ENCODE measurements around the gene PTPN6.

The PTPN6 gene

GRCh38 chr12:6965026-6965661, 14.0 kb downstream of the PTPN6 start:
- Histone ChIP-seq H3K4me1 (ENCODE audit: control insufficient read depth in 1 of 2, insufficient read depth in 1 of 2, low read depth in 1 of 2, low read length in 1 of 2) (peaks cover 60 to 70% of the 10 kb centered on the region in 2 experiments), H3K9me3 (no peaks in the 10 kb centered on the region), H3K27ac (peak overlapping the region; percentile 99), H3K4me3 (ENCODE audit: low read depth in 1 of 2, low read length in 1 of 2) (peak overlapping the region in 1 of 2 experiments; percentile 35), H3K27me3 (no peaks in the 10 kb centered on the region), H3K36me3 (peaks cover 59% of the 10 kb centered on the region)
- peak; percentile 96 for TF ChIP-seq CTCF (IDR thresholded peaks at IDR 0.05)

GRCh38 chr12:6965714-6966113, 14.6 kb downstream of the PTPN6 start:
- Histone ChIP-seq H3K36me3 (peaks cover 53% of the 10 kb centered on the region), H3K27me3 (no peaks in the 10 kb centered on the region), H3K9me3 (no peaks in the 10 kb centered on the region), H3K4me3 (ENCODE audit: low read depth in 1 of 2, low read length in 1 of 2) (no peak overlapping the region), H3K27ac (peak overlapping the region; percentile 99), H3K4me1 (ENCODE audit: control insufficient read depth in 1 of 2, insufficient read depth in 1 of 2, low read depth in 1 of 2, low read length in 1 of 2) (peaks cover 55 to 68% of the 10 kb centered on the region in 2 experiments)
- TF ChIP-seq CTCF (IDR thresholded peaks at IDR 0.05): no peak

- Histone ChIP-seq H3K4me3 (ENCODE audit: low read depth in 1 of 2, low read length in 1 of 2) (no peak overlapping the region), H3K27me3 (no peaks in the 10 kb centered on the region), H3K36me3 (peaks cover 47% of the 10 kb centered on the region), H3K4me1 (ENCODE audit: control insufficient read depth in 1 of 2, insufficient read depth in 1 of 2, low read depth in 1 of 2, low read length in 1 of 2) (peaks cover 55 to 66% of the 10 kb centered on the region in 2 experiments), H3K27ac (peak overlapping the region; percentile 1), H3K9me3 (no peaks in the 10 kb centered on the region)
- TF ChIP-seq CTCF (IDR thresholded peaks at IDR 0.05): no peak
Measured at GRCh38 chr12:6966351-6966750, 15.2 kb downstream of the PTPN6 start.

DNA sequence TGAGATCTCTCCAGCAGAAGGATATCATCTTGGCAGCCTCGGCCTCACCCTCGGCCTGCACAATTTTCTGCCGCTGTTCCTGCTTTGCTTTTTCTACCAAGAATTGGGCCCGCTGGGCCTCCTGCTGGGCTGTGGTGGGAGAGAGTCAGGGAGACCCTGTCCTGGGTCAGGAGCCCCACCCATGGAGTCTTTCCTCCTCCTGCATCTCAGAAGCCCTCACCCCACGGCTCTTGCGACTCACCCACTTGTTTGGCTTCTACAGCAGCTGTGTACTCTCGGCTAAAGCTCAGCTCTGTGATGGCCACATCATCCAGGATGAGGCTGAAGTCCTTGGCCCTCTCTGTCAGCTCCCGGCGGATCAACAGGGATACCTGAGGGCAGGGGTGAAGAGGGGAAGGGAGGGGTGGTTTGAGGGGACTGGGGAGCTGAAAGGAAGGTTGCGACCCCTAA, 16.5 kb downstream of the PTPN6 start:
- H3K36me3 ChIP-seq: peaks cover 39% of the 10 kb centered on the region

DNA sequence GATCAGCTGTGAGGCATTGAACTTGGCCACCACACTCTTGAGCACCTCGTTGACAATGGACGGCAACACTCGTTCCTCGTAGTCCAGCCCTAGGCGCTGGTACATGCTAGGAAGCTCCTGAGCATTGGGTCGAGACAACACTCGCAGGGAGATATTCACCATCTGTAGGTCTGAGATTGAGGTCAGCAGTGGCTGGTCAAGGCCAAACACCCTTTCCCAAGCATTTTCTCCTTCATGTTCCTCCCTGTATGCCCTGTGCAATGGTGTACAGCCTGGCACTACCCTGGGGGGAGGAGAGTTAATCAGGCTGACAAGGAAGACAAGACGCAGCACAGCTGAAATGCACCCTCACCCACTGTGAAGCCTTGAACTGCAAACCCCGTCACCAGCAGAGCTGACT, 17.3 kb downstream of the PTPN6 start:
- H3K36me3 ChIP-seq: peaks cover 39% of the 10 kb centered on the region
- no peak overlapping the region for H3K4me3 ChIP-seq (ENCODE audit: low read depth in 1 of 2, low read length in 1 of 2)
- no peak for TF ChIP-seq CTCF (IDR thresholded peaks at IDR 0.05)
- peaks cover 47 to 50% of the 10 kb centered on the region in 2 experiments for H3K4me1 ChIP-seq (ENCODE audit: control insufficient read depth in 1 of 2, insufficient read depth in 1 of 2, low read depth in 1 of 2, low read length in 1 of 2)
- H3K27ac ChIP-seq: no peak overlapping the region
- H3K9me3 ChIP-seq: no peaks in the 10 kb centered on the region
- H3K27me3 ChIP-seq: no peaks in the 10 kb centered on the region

More for the DNA sequence above, 16.5 kb downstream of the PTPN6 start:
- Histone ChIP-seq H3K9me3 (no peaks in the 10 kb centered on the region), H3K4me1 (ENCODE audit: control insufficient read depth in 1 of 2, insufficient read depth in 1 of 2, low read depth in 1 of 2, low read length in 1 of 2) (peaks cover 51 to 58% of the 10 kb centered on the region in 2 experiments), H3K4me3 (ENCODE audit: low read depth in 1 of 2, low read length in 1 of 2) (no peak overlapping the region), H3K27me3 (no peaks in the 10 kb centered on the region), H3K27ac (no peak overlapping the region)
- TF ChIP-seq CTCF (IDR thresholded peaks at IDR 0.05): no peak

Measured in neutrophil (primary cell).